ENCODE data around the gene FKBP7.

DNA sequence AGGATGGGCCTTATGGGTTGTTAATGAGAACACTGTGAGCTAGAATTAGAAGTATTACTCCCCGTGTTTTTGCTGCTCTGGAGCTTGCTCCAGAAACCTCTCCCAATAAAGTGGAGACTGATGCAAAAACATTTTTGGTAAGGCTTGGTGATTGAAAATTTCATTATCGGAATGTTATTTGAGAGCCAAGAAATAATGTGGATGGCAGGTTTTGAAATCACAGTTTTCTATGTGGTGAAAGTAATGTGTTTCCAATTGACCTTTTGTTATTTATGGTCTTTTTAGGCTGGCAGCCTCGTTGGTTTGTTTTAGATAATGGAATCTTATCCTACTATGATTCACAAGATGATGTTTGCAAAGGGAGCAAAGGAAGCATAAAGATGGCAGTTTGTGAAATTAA, 7.0 kb upstream of the FKBP7 start:
- TF ChIP-seq, protein P1, sequence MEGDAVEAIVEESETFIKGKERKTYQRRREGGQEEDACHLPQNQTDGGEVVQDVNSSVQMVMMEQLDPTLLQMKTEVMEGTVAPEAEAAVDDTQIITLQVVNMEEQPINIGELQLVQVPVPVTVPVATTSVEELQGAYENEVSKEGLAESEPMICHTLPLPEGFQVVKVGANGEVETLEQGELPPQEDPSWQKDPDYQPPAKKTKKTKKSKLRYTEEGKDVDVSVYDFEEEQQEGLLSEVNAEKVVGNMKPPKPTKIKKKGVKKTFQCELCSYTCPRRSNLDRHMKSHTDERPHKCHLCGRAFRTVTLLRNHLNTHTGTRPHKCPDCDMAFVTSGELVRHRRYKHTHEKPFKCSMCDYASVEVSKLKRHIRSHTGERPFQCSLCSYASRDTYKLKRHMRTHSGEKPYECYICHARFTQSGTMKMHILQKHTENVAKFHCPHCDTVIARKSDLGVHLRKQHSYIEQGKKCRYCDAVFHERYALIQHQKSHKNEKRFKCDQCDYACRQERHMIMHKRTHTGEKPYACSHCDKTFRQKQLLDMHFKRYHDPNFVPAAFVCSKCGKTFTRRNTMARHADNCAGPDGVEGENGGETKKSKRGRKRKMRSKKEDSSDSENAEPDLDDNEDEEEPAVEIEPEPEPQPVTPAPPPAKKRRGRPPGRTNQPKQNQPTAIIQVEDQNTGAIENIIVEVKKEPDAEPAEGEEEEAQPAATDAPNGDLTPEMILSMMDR (conservative IDR thresholded peaks at IDR 0.05 in 1 of 2, IDR thresholded peaks at IDR 0.05 in 1 of 2; ENCODE audit: low read depth in 1 of 2, low read length in 2 of 2) = no peak
- TF ChIP-seq EZH2 (IDR thresholded peaks at IDR 0.05; ENCODE audit: low read length, missing control alignments) = no peak

All from fibroblast of lung (primary cell).